Neuronal stem cell (in vitro differentiated cells): ENCODE results near the gene RFX4.

Experiments
- DNase-seq: peaks from one replicate; pipeline ENCODE4 v3.0.0-alpha.2; 2013; ENCODE audit warnings: low spot score
- H2AFZ ChIP-seq: one replicate; pipeline ENCODE4 v1.6.1; 2013; ENCODE audit warnings: mild to moderate bottlenecking, low read length, inconsistent platforms
- H2AK5ac ChIP-seq: 2 replicates; pipeline ENCODE4 v1.6.1; 2013; ENCODE audit warnings: low read depth, mild to moderate bottlenecking, inconsistent platforms, low read length, moderate library complexity, mixed read lengths
- H2BK120ac ChIP-seq: 2 replicates; pipeline ENCODE4 v1.6.1; 2013; ENCODE audit warnings: low read depth, mild to moderate bottlenecking, inconsistent platforms, low read length, moderate library complexity, mixed read lengths
- H2BK12ac ChIP-seq: one replicate; pipeline ENCODE4 v1.6.1; 2013; ENCODE audit warnings: low read length, inconsistent platforms
- H2BK15ac ChIP-seq: 2 replicates; pipeline ENCODE4 v1.6.1; 2013; ENCODE audit warnings: mild to moderate bottlenecking, low read length, inconsistent platforms, mixed read lengths
- H2BK5ac ChIP-seq: one replicate; pipeline ENCODE4 v1.6.1; 2013; ENCODE audit warnings: inconsistent platforms, mild to moderate bottlenecking, low read length, moderate library complexity
- H3K14ac ChIP-seq: one replicate; pipeline ENCODE4 v1.6.1; 2013; ENCODE audit warnings: low read length, inconsistent platforms
- H3K18ac ChIP-seq: 2 replicates; pipeline ENCODE4 v1.6.1; 2013; ENCODE audit warnings: low read length, inconsistent platforms
- H3K23ac ChIP-seq: 2 replicates; pipeline ENCODE4 v1.6.1; 2013; ENCODE audit warnings: low read depth, mild to moderate bottlenecking, mixed read lengths, low read length, inconsistent platforms; ENCODE audit not compliant: poor library complexity
- H3K27ac ChIP-seq: replicated peaks from 3 replicates; pipeline ENCODE4 v1.5.1; 2013; ENCODE audit warnings: low read length, inconsistent platforms
- H3K27me3 ChIP-seq, 3 experiments: 2 replicates each; pipeline ENCODE4 v1.6.1; 2013; ENCODE audit warnings: low read length in 3 of 3, mild to moderate bottlenecking in 2 of 3, inconsistent platforms in 1 of 3, low read depth in 1 of 3, mixed read lengths in 1 of 3, moderate library complexity in 1 of 3; ENCODE audit not compliant: control insufficient read depth in 3 of 3, insufficient read depth in 3 of 3
- H3K36me3 ChIP-seq, 2 donors: replicated peaks in 1 of 2; 2 replicates each; pipeline ENCODE4 v1.6.1; 2013; ENCODE audit warnings: low read length in 2 of 2; ENCODE audit not compliant: control insufficient read depth in 2 of 2, insufficient read depth in 2 of 2
- H3K4ac ChIP-seq: 2 replicates; pipeline ENCODE4 v1.6.1; 2013; ENCODE audit warnings: inconsistent platforms, mild to moderate bottlenecking, low read length, moderate library complexity
- H3K4me1 ChIP-seq, 2 donors: 1 replicate in 1 of 2; 2 replicates in 1 of 2; pipeline ENCODE4 v1.6.1; 2013; ENCODE audit warnings: low read length in 2 of 2, low read depth in 1 of 2; ENCODE audit not compliant: control insufficient read depth in 2 of 2, insufficient read depth in 1 of 2
- H3K4me2 ChIP-seq: one replicate; pipeline ENCODE4 v1.6.1; 2013; ENCODE audit warnings: mild to moderate bottlenecking, low read length, inconsistent platforms; ENCODE audit not compliant: insufficient read depth, poor library complexity, severe bottlenecking
- H3K4me3 ChIP-seq, 2 donors: 2 replicates each; pipeline ENCODE4 v1.5.1; 2013; ENCODE audit warnings: low read length in 2 of 2, mild to moderate bottlenecking in 2 of 2, inconsistent platforms in 1 of 2, moderate library complexity in 1 of 2
- H3K79me1 ChIP-seq: one replicate; pipeline ENCODE4 v1.6.1; 2013; ENCODE audit warnings: low read depth, mild to moderate bottlenecking, inconsistent platforms, low read length, moderate library complexity
- H3K9ac ChIP-seq: one replicate; pipeline ENCODE4 v1.6.1; 2013; ENCODE audit warnings: mild to moderate bottlenecking, low read depth, low read length, inconsistent platforms; ENCODE audit not compliant: poor library complexity
- H3K9me3 ChIP-seq, 2 donors: replicated peaks in 1 of 2; 2 replicates each; pipeline versions ENCODE3 to v1.6.1; 2013; ENCODE audit warnings: low read length in 2 of 2, mild to moderate bottlenecking in 2 of 2, inconsistent platforms in 1 of 2, low read depth in 1 of 2, mixed read lengths in 1 of 2, moderate library complexity in 1 of 2; ENCODE audit not compliant: control insufficient read depth in 2 of 2, insufficient read depth in 1 of 2
- H4K8ac ChIP-seq: one replicate; pipeline ENCODE4 v1.6.1; 2013; ENCODE audit warnings: low read depth, mild to moderate bottlenecking, inconsistent platforms, low read length, moderate library complexity
- H4K91ac ChIP-seq: one replicate; pipeline ENCODE4 v1.6.1; 2013; ENCODE audit warnings: low read length, low read depth, mild to moderate bottlenecking, inconsistent platforms; ENCODE audit not compliant: poor library complexity
- WGBS, 2 donors: extraction: QIAGEN DNeasy Blood & Tissue Kit; methylation state at CpG; one replicate each; pipeline ENCODE4 v1.1.7; 2013; ENCODE audit warnings: missing lambda C conversion rate in 2 of 2, mixed read lengths in 1 of 2; ENCODE audit not compliant: insufficient read length in 2 of 2, insufficient replicate concordance in 1 of 2; ENCODE audit errors: extremely low coverage in 2 of 2; 5-methylcytosine and 5-hydroxymethylcytosine counted together

RFX4 gene

DNA sequence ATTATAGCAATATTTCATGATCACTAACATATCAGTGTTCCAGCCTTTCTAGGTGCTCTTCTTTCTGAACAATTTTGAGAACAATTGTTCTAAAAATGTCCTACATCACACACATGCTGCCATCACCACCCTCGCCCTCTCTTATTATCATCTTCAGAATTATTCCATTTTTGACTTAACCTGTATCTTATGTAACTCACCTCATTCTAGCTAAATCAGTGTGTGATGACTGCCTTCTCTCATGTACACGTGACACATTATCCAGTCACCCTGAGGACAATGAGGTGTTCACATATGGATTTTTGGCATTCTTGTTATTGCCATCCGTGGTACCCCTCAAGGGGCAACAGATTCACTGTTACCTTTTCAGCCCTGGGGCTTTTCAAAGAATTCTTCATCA lies 87.3 kb downstream of the RFX4 start:
- Histone ChIP-seq H3K4me2 (no peak overlapping the region), H3K4me3 (no peak overlapping the region), H3K4ac (no peak overlapping the region), H4K91ac (no peak overlapping the region), H3K9ac (no peak overlapping the region), H3K4me1 (peaks cover 16 to 18% of the 10 kb centered on the region in 2 donors), H3K18ac (no peak overlapping the region), H2BK15ac (no peak overlapping the region), H2BK120ac (no peak overlapping the region), H3K27ac (no peak overlapping the region), H3K79me1 (no peaks in the 10 kb centered on the region), H3K23ac (no peak overlapping the region), H2AK5ac (no peak overlapping the region), H3K27me3 (no peaks in the 10 kb centered on the region), H2BK12ac (no peak overlapping the region), H3K9me3 (peaks cover 0 to 9% of the 10 kb centered on the region in 2 donors), H3K36me3 (peaks cover 0 to 68% of the 10 kb centered on the region in 2 donors), H2AFZ (no peak overlapping the region), H3K14ac (no peak overlapping the region), H2BK5ac (no peak overlapping the region), H4K8ac (no peak overlapping the region)
- WGBS, 2 donors, result no CpG with 5 or more reads among the region's 3 CpGs
- DNase-seq, result no peak

DNA sequence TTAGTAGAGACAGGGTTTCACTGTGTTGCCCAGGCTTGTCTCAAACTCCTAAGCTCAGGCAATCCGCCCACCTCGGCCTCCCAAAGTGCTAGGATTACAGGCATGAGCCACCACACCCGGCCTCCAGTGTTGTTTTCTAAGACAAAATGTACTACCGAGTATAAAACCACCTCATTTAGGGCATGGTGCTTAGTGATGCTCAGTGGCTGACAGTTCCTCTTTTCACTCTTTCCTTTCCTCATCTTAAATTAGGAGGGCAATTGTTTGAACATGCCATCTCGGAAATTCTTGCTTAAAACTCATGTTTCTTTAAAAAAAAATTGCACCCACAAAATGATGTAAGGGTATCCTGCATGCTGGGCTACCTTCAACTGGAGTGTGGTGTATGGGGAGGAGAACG lies 89.0 kb downstream of the RFX4 start:
- H3K4ac ChIP-seq, result no peak overlapping the region
- H3K18ac ChIP-seq, result no peak overlapping the region
- no peak overlapping the region for H3K14ac ChIP-seq
- no peak overlapping the region for H2BK120ac ChIP-seq
- H2AK5ac ChIP-seq, result no peak overlapping the region
- H3K27ac ChIP-seq, result peak overlapping the region; percentile 92
- H3K4me1 ChIP-seq, result peaks cover 18 to 19% of the 10 kb centered on the region in 2 donors
- H2AFZ ChIP-seq, result no peak overlapping the region
- H3K79me1 ChIP-seq, result no peaks in the 10 kb centered on the region
- H3K4me3 ChIP-seq, result no peak overlapping the region
- H2BK15ac ChIP-seq, result no peak overlapping the region
- no peaks in the 10 kb centered on the region for H3K27me3 ChIP-seq
- H3K9me3 ChIP-seq, result peaks cover 0 to 3% of the 10 kb centered on the region in 2 donors
- H3K23ac ChIP-seq, result no peak overlapping the region
- no peak overlapping the region for H3K4me2 ChIP-seq
- no CpG with 5 or more reads among the region's 6 CpGs for WGBS, 2 donors
- H2BK12ac ChIP-seq, result no peak overlapping the region
- H3K36me3 ChIP-seq, result peaks cover 0 to 70% of the 10 kb centered on the region in 2 donors
- H4K91ac ChIP-seq, result no peak overlapping the region
- H4K8ac ChIP-seq, result no peak overlapping the region
- no peak overlapping the region for H3K9ac ChIP-seq
- DNase-seq, result peak; percentile 8
- no peak overlapping the region for H2BK5ac ChIP-seq

DNA sequence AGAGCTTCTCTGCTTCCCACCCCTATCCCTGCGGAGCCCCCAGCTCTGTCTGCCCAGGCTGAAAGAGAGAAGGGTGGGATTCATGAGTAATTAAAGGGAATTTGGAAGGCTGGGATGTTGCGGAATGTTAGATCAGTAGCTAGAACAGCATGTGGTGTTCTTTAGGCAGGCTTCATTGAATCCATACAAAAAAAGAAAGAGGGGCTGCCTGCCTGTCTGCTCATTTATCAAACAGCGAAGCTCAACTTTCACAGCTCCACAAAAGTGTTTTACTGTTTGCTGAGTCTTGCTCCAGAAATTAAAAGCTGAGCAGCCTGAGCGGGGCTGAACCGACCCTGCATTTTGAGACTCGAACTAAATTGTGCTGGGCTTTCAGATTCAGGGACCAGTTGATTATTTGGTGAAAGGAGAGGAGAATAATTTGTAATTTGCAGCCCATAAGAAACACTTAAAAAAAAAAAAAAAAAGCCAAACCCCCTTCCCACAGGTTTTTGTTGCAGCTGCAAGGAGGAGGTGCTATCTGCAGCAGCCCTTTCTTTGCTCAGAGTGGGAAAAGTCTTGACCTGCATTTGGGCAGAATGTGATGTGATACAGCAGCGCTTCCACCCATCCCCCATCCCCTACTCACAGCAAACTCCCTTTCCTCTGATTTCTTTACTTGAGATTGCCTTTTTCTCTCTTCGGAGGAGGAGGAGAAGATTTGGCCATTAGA lies 89.7 kb downstream of the RFX4 start:
- Histone ChIP-seq H3K4me1 (peaks cover 18 to 19% of the 10 kb centered on the region in 2 donors), H3K4ac (no peak overlapping the region), H3K23ac (no peak overlapping the region), H3K4me2 (peak overlapping the region; percentile 32), H3K9ac (no peak overlapping the region), H3K18ac (no peak overlapping the region), H3K36me3 (peaks cover 0 to 69% of the 10 kb centered on the region in 2 donors), H3K14ac (no peak overlapping the region), H3K4me3 (peak overlapping the region in 1 of 2 donors; percentile 14), H3K27me3 (no peaks in the 10 kb centered on the region), H2BK15ac (no peak overlapping the region), H4K91ac (no peak overlapping the region), H2AK5ac (no peak overlapping the region), H2BK12ac (no peak overlapping the region), H2BK5ac (no peak overlapping the region), H3K27ac (peak overlapping the region; percentile 92), H3K79me1 (no peaks in the 10 kb centered on the region), H2BK120ac (no peak overlapping the region), H3K9me3 (peaks cover 0 to under 1% of the 10 kb centered on the region in 2 donors), H4K8ac (no peak overlapping the region), H2AFZ (no peak overlapping the region)
- DNase-seq, result peak; percentile 82
- no CpG with 5 or more reads among the region's 8 CpGs for WGBS, 2 donors

GRCh38 chr12:106673141-106673540 lies 90.3 kb downstream of the RFX4 start:
- Histone ChIP-seq H3K18ac (peak overlapping the region; percentile 78), H3K4me1 (peaks cover 18 to 19% of the 10 kb centered on the region in 2 donors), H2AFZ (no peak overlapping the region), H2BK5ac (no peak overlapping the region), H3K9me3 (no peaks in the 10 kb centered on the region), H3K27ac (peak overlapping the region; percentile 92), H3K4ac (no peak overlapping the region), H2BK120ac (peak overlapping the region; percentile 13), H3K4me2 (peak overlapping the region; percentile 68), H3K14ac (no peak overlapping the region), H4K8ac (no peak overlapping the region), H3K79me1 (no peaks in the 10 kb centered on the region), H3K4me3 (peak overlapping the region in 1 of 2 donors; percentile 14), H2BK15ac (no peak overlapping the region), H3K36me3 (peaks cover 0 to 69% of the 10 kb centered on the region in 2 donors), H2BK12ac (no peak overlapping the region), H3K23ac (no peak overlapping the region), H4K91ac (no peak overlapping the region), H3K9ac (no peak overlapping the region), H3K27me3 (no peaks in the 10 kb centered on the region), H2AK5ac (peak overlapping the region; percentile 65)
- DNase-seq, result no peak
- no CpG with 5 or more reads among the region's 8 CpGs for WGBS, 2 donors
